GM18499 (cell line): ENCODE data around the gene CDK2.
"Not testable (repeated sequence)": the region's sequence is repeated elsewhere in the genome, so short reads cannot be mapped to it uniquely, and the experiment has no call there.

Experiments used
- ATAC-seq: cut with Tn5 transposase; IDR thresholded peaks from one replicate; pipeline ENCODE4 v1.9.1; 2021; ENCODE audit warnings: moderate number of reproducible peaks; ENCODE audit not compliant: insufficient read depth, unreplicated experiment

The CDK2 gene

DNA sequence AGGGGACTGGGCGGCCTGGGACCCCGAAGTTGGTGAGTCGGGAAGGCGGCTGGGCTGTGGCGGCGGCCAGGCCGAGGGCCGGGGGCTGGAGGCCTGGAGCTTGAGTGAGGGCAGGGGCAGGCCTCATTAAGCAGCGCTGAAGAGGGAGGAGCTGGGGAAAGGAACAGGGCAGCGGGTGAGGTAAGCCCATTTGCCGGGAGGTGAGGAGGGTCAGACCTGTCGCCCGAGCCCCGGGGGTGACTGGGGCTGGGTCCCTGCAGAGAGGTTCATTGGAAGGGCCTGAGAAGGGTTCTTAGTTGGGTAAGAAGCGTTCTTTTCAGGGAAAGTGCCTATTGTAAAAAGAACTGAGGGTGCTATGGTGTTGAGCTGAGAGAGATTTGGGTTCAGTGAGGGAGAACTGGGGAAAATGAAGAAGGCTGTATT, 7.7 kb downstream of the CDK2 start:
- no peak for ATAC-seq

DNA sequence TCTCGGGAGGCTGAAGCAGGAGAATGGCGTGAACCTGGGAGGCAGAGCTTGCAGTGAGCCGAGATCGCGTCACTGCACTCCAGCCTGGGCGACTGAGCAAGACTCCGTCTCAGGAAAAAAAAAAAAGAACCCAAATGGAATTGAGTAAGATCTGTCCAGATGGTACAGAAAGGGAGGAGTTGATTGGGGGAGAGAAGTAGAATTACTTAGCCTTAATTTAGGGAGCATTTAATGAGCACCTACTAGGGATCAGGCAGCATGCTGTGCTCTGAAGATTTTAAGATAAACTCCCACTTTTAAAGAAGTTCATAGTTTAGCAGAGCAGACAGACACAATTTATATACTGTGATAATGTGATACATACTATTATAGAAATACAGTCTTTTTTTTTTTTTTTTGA, 11.8 kb downstream of the CDK2 start:
- ATAC-seq = no peak

DNA sequence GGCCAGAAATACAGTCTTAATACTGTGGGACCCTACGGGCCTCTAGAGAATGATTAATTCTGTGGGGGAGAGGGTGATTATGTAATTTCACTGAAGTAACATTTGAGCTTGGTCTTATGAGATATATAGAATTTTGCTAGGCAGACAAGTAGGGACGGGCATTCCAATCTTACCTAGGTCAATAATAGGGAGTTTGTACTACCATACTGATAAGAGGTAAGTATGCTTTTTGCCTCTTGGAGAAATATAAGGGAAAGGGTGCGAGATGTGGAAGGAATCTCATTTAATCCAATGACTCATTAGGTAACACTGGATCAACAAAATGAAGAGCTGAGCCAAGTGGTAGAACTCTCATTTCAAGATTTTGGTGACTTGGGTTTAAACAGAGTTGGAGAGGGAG, 12.4 kb downstream of the CDK2 start:
- no peak for ATAC-seq

DNA sequence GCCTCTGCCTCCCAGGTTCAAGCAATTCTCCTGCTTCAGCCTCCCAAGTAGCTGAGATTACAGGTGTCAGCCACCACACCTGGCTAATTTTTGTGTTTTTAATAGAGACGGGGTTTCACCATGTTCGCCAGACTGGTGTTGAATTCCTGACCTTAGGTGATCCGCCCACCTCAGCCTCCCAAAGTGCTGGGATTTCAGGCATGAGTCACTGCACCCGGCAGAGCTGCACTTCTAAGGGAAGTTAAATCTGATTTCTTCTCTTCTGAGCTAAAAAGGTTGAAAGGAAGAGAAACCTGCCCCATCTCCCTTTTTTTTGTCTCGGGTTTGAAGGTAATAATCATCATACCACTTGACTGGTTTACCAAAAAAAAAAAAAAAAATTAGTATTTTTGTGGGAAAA, 15.3 kb downstream of the CDK2 start:
- not testable (repeated sequence) for ATAC-seq

DNA sequence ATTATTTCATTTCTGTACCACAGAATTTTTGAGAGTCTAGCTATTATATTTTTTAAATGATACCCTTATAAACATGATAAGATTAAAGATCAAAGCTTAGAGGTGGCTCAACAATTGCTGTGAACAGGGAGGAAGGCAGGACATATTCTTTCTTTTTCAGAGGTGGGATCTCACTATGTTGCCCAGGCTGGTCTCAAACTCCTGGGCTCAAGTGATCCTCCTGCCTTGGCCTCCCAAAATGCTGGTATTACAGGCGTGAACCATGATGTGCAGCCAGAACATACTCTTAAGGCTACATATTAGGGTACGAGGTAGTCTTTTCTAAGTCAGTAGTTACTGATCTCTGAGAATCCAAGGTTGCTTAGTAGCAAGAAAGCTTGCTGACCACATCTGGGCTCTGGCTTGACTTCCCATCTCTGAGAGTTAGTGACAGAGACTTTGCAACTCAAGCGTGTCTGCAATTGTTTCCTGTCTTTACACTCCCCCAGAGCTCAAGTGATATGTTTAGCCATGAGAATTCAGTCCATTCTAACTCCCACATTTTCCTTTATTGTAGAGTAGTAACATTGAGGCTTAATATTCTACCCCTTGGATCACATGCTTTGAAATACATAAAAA, 15.8 kb downstream of the CDK2 start:
- peak; percentile 90 for ATAC-seq

DNA sequence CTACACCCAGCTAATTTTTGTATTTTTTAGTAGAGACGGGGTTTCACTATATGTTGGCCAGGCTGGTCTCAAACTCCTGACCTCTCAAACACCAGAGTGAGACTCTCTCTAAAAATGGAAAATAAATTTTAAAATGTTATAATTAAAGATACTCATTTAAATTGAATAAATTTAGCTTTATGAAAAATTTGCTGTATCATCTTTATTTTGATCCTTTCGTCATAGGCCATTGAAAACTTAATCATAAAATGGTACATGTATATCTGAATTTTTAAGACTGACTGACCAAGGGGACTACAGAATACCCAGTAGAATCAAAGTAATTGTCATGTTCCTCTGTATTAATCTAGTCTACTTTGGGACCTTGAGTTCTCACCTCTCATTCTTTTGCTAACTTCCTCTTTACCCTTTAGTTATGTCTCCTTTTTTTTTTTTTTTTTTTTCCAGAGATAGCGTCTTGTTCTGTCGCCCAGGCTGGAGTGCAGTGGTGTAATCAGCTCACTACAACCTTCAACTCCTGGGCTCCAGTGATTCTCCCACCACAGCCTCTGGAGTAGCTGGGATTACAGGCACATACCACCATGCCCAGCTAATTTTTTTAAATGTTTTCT, 16.7 kb downstream of the CDK2 start:
- ATAC-seq = no peak

DNA sequence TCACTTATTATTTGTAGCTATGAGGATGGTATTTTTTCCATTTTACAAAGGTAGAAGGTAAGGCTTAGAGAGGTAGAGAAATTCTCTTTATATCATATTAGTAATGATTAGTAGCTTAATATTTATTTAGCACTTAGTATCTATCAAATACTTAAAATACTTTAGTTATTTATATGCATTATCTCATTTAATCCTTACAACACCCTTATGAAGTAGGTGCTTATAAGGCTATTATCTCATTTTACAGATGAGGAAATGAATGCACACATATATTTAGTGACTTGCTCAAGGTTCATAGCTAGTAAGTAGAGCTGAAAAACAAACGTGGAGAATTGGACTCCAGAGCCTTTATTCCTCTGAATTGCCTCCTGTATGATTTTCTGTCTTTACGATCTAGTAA, 18.2 kb downstream of the CDK2 start:
- ATAC-seq = no peak

DNA sequence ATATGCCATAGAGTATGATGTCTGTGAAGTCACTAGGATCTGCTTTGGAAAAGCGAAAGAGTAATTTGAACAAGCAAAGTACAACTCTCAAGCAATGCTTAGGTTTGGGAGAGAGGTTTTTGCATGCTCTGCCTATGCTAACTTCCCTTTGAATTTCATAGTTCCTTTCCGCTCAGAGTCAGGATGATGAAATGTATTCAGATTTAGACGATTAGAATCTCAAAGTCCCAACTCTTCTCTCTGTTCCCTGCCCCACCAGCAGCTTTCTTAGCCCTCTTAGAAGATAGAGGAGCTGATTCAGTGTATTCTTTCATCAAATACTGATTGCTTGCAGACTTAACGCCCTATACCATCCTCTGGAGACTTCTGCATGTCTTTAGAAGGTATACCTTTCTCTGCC, 18.7 kb downstream of the CDK2 start:
- no peak for ATAC-seq

DNA sequence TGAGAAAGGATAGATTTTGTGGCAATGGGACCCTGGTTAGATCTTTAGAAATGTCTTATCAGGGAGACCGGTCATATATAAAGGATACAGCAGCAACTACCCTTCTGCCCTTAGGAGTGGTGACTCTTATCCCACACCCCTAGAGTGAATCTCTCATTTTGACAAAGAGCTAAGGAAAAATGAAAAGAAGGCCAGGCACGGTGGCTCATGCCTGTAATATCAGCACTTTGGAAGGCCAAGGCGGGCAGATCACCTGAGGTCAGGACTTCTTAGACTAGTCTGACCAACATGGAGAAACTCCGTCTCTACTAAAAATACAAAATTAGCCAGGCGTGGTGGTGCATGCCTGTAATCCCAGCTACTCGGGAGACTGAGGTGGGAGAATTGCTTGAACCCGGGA, 19.3 kb downstream of the CDK2 start:
- ATAC-seq = not testable (repeated sequence)

DNA sequence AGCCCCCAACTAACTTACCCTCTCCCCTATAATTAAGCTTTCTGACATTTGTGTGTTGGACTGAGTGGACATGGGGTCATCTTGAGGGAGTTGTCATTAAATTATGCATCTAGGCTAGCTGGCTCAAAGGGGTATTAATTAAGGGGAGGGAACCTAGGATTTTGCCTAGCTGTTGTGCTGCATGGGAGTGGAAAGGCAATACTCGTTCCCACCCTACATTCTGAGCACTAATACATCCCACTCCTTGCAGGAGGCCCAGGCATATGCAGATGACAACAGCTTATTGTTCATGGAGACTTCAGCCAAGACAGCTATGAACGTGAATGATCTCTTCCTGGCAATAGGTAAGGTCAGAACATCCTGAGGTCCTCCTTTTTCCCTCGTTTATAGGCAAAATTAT, 24.5 kb downstream of the CDK2 start:
- no peak for ATAC-seq

DNA sequence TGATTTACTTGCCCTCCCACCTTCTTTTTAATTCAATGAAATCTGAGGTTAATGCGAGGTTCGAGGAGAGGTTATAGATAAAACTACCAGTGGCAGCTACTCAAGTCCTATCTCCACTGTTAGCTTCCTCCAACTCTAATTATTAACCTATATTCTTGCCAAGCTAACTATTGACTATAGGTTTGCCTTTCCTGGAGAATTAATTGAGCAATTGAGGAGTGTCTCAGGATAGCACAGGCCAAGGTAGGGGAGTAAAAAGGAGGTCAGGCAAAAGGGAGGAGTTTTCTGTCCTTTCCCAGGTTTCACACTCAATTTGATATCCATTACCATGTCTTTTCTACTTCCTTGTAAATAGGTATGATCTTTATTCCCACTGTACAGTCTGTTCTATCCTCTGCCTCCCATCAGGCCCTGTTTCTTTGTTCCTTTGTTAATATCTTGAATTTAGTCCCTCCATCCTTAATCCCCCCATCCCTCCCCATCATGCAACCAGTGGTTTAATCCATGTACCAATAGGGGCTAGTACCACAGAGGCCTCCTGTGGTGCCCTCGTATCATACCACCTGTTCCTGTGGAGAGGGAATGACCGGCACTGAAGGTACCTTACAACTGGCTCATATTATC, 26.7 kb downstream of the CDK2 start:
- no peak for ATAC-seq

DNA sequence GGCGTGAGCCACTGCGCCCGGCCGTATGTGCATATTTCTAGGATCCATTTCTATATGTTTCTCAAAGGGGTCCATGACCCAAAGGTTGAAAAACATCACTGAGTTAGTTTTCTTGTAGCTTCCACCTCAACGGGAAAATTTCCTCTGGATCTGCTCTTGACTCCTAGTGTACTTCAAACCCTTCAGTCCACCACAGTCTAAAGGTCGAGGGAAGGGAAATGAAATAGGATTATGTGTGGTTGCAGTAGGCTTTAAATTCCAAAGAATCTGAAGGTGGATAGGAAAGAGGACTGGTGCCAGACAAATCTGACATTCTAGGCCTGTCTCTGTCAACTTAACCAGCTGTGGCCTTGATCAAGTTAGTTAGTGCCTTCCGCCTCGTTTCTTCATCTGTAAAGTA, 28.7 kb downstream of the CDK2 start:
- ATAC-seq = no peak

DNA sequence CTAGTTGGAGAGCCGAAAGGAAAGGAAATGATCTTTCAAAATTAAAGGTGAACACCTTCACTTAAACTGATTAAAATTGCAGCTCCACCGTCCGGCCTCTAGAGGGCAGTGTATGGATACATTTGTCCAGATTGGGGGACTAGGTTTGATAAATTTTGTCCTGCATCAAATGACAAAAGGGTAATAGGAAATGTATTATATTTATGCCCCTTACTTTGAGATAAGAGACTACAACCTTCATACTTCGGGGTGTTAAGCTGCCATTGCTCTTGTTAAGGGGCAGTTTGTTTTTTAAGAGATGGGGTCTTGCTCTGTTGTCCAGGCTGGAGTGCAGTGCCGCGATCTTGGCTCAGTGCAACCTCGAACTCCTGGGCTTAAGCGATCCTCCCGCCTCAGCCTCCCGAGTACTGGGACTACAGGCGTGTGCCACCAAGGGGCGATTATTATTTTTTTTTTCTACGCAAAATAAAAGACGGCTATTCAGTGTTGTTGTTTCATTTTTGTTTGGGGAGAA, 29.6 kb downstream of the CDK2 start:
- ATAC-seq = no peak

DNA sequence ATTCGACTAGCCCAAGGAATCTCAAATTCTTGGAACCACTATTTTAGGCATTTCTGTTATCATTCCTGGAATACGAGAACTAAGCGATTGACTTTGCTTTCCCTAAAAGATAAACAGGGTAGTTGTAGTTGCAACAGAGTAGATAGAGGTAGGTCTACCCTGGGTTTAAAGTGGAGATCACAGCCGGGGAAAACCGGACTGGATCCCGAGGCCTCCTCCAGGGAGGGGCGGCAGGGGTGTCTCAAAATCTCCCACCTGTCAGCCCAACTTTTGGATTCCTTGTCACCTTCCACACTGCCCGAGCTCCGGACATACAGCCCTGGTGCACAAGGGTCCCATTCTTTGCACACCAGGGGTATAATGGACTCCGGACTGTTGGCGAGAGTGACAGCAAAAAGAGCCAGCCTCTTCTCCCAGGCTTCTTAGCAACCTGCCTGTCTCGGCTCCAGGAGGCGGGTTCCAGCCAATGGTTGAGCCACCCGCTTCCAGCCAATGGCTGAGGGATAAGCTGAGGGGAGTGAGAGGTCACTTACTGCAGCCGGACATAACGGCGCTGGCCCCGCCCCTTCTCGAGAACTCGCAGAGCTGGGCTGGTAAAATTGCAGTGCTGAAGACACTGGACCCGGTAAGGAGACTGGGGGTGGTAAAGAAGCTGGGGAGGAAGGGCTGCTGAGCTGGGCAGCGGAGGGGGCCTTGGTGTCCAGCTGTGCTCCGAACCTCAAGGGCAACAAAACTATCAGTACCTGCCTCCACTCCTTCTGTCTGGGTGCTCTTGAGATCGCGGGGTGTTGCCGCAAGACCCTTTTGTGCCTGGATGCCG, 30.3 kb downstream of the CDK2 start, which contains the start of gene SUOX:
SUOX (plus strand) TSS at position 562 of the 820 bp plus-strand sequence. CDS start 4,946 bp downstream, outside the sequence.
- peak; percentile 89 for ATAC-seq

DNA sequence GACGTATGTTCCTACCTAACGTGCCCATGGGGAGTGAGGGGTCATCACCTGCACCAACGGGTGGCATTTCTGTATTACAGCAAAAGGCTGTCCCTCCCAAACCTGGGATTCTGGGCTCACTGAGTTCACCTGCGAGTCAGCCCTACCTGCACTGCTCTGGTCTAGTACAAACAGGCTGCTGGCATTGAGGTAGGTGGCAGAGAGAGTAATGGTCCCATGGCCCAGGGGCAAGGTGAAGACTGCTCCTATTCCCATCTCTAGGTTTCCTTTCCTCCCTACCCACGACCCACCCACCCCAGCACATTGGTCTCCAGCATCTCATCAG, 30.9 kb downstream of the CDK2 start:
- no peak for ATAC-seq

DNA sequence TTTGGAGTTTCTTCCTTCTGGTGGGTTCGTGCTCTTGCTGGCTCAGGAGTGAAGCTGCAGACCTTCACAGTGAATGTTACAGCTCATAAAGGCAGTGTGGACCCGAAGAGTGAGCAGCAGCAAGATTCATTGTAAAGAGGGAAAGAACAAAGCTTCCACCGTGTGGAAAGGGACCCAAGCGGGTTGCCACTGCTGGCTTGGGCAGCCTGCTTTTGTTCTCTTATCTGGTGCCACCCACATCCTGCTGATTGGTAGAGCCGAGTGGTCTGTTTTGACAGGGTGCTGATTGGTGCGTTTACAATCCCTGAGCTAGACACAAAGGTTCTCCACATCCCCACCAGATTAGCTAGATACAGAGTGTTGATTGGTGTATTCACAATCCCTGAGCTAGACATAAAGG, 32.9 kb downstream of the CDK2 start:
- ATAC-seq = not testable (repeated sequence)

DNA sequence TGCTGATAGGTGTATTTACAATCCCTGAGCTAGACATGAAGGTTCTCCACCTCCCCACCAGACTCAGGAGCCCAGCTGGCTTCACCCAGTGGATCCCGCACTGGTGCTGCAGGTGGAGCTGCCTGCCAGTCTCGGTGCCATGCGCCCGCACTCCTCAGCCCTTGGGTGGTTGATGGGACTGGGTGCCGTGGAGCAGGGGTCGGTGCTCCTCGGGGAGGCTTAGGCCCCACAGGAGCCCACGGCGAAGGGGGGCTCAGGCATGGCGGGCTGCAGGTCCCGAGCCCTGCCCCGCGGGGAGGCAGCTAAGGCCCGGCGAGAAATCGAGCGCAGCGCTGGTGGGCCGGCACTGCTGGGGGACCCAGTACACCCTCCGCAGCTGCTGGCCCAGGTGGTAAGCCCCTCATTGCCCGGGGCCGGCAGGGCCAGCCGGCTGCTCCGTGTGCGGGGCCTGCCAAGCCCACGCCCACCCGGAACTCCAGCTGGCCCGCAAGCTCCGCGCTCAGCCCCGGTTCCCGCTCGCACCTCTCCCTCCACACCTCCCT, 33.4 kb downstream of the CDK2 start:
- ATAC-seq = not testable (repeated sequence)

DNA sequence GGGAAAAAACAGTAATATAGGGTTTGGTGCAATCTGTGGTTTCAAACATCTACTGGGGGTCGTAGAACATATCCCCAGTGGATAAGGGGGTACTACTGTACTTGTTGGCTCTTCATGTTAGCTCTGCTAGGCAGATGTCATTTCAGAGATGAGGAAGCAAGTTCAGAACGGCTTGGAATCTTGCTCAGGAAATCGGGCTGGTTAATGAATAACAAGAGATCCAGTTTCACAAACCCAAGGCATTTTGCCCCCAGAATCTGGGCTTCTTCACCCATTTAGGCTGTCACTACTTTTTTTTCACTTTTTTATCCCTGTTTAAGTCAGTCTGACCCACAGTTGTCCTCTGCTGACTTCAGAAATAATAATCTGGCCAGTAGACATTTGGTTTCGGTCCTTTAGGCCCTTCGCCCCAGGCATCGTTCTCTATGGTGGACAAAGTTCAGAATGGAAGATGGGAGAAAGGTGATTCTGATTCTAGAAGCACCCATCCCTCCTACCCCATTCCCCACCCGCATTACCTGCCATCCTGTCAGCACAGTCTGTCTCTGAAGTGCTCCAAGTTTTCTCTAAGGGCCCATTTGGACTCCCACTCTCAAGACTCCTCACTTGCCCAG, 35.0 kb downstream of the CDK2 start:
- ATAC-seq = no peak

DNA sequence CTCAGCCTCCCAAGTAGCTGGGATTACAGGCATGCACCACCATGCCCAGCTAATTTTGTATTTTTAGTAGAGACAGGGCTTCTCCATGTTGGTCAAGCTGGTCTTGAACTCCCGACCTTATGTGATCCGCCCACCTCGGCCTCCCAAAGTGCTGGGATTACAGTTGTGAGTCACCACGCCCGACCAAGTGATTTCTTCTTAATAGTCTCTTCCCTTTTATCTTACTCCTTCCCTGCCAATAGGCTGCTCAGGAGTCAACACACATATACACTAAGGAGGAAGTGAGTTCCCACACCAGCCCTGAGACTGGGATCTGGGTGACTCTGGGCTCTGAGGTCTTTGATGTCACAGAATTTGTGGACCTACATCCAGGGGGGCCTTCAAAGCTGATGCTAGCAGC, 36.7 kb downstream of the CDK2 start:
- ATAC-seq = not testable (repeated sequence)

DNA sequence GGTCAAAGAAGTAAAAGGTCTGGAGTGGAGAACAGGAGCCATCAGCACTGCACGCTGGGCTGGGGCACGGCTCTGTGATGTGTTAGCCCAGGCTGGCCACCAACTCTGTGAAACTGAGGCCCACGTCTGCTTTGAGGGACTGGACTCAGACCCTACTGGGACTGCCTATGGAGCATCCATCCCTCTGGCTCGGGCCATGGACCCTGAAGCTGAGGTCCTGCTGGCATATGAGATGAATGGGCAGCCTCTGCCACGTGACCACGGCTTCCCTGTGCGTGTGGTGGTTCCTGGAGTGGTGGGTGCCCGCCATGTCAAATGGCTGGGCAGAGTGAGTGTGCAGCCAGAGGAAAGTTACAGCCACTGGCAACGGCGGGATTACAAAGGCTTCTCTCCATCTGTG, 37.6 kb downstream of the CDK2 start:
- ATAC-seq = no peak
